GM12892 (cell line): ENCODE data around the gene RAB15.

Source experiments
- POLR2A ChIP-seq: IDR thresholded peaks from 2 replicates; pipeline ENCODE4 v1.6.1; 2011; ENCODE audit warnings: low read depth, low read length, control low read depth
- POLR2AphosphoS5 ChIP-seq: IDR thresholded peaks from 2 replicates; pipeline ENCODE4 v1.6.1; 2011; ENCODE audit warnings: low read depth, low read length, control low read depth
- TAF1 ChIP-seq: IDR thresholded peaks from 2 replicates; pipeline ENCODE4 v1.6.1; 2011; ENCODE audit warnings: low read depth, mild to moderate bottlenecking, control low read depth, low read length, borderline replicate concordance

GRCh38 chr14:64970776-64971477 is 1.2 kb downstream of the RAB15 start:
- TF ChIP-seq POLR2AphosphoS5 (no peak), POLR2A (no peak), TAF1 (no peak)
